Measurements from ENCODE around the gene COL11A1.

Gene COL11A1

DNA sequence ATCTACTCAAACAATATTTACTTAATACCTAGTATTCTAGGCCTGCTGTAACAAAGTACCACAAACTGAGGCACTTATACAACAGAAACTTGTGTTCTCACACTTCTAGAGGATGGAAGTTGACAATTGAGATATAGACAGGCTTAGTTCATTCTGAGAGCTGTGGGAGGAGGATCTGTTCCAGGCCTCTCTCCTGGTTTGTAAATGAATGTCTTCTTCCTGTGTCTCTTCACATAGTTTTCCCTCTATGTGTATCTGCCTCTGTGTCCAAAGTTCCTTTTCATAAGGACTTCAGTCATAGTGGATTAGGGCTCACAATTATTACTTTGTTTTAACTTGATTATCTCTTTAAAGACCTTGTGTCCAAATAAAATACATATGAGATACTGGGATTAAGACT lies 251.1 kb downstream of the COL11A1 start (continued):
- TF ChIP-seq, protein P1, sequence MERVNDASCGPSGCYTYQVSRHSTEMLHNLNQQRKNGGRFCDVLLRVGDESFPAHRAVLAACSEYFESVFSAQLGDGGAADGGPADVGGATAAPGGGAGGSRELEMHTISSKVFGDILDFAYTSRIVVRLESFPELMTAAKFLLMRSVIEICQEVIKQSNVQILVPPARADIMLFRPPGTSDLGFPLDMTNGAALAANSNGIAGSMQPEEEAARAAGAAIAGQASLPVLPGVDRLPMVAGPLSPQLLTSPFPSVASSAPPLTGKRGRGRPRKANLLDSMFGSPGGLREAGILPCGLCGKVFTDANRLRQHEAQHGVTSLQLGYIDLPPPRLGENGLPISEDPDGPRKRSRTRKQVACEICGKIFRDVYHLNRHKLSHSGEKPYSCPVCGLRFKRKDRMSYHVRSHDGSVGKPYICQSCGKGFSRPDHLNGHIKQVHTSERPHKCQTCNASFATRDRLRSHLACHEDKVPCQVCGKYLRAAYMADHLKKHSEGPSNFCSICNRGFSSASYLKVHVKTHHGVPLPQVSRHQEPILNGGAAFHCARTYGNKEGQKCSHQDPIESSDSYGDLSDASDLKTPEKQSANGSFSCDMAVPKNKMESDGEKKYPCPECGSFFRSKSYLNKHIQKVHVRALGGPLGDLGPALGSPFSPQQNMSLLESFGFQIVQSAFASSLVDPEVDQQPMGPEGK (tag by site-specific recombination; IDR thresholded peaks at IDR 0.05): no peak
- TF ChIP-seq ZNF530 (tag by site-specific recombination; IDR thresholded peaks at IDR 0.05; ENCODE audit: low read depth) (no peak), ZNF654 (tag by site-specific recombination; IDR thresholded peaks at IDR 0.05; ENCODE audit: low read depth) (no peak), KLF10 (tag by site-specific recombination; IDR thresholded peaks at IDR 0.05) (no peak), MEIS1 (CRISPR knock-in tag; IDR thresholded peaks at IDR 0.05; ENCODE audit: borderline replicate concordance) (no peak)

DNA sequence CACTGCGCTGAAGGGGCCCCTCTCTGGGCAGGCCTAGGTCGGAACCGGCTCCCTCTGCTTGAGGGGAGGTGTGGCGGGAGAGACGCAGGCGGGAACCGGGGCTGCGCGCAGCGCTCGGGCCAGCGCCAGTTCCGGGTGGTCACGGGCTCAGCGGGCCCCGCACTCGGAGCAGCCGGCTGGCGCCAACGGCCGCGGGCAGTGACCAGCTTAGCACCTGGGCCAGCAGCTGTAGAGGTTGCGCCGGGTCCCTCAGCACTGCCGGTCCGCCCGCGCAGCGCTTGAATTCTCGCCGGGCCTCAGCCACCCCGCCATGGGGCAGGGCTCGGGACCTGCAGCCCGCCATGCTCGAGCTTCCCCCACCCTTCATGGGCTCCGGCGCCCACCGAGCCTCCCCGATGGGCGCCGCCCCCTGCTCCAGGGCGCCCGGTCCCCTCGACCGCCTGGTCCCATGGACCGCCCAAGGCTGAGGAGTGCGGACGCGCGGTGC lies 254.6 kb downstream of the COL11A1 start:
- TF ChIP-seq ZNF391 (tag by site-specific recombination; IDR thresholded peaks at IDR 0.05; ENCODE audit: borderline replicate concordance, low read depth) (no peak), ZNF211 (tag by site-specific recombination; IDR thresholded peaks at IDR 0.05; ENCODE audit: low read depth) (no peak), ZNF202 (tag by site-specific recombination; IDR thresholded peaks at IDR 0.05; ENCODE audit: borderline replicate concordance) (no peak), YY1 (tag by site-specific recombination; IDR thresholded peaks at IDR 0.05) (no peak), ZSCAN23 (tag by site-specific recombination; IDR thresholded peaks at IDR 0.05) (no peak), ZNF514 (tag by site-specific recombination; IDR thresholded peaks at IDR 0.05) (no peak), ZNF335 (tag by site-specific recombination; conservative IDR thresholded peaks at IDR 0.05) (no peak), HOXC10 (CRISPR knock-in tag; IDR thresholded peaks at IDR 0.05) (no peak), ZNF596 (tag by site-specific recombination; IDR thresholded peaks at IDR 0.05) (no peak), GLIS1 (tag by site-specific recombination; IDR thresholded peaks at IDR 0.05) (no peak), ZNF626 (tag by site-specific recombination; IDR thresholded peaks at IDR 0.05) (no peak), ZNF23 (tag by site-specific recombination; IDR thresholded peaks at IDR 0.05; ENCODE audit: borderline replicate concordance) (no peak), ZNF530 (tag by site-specific recombination; IDR thresholded peaks at IDR 0.05; ENCODE audit: low read depth) (no peak)
- TF ChIP-seq, protein P2, sequence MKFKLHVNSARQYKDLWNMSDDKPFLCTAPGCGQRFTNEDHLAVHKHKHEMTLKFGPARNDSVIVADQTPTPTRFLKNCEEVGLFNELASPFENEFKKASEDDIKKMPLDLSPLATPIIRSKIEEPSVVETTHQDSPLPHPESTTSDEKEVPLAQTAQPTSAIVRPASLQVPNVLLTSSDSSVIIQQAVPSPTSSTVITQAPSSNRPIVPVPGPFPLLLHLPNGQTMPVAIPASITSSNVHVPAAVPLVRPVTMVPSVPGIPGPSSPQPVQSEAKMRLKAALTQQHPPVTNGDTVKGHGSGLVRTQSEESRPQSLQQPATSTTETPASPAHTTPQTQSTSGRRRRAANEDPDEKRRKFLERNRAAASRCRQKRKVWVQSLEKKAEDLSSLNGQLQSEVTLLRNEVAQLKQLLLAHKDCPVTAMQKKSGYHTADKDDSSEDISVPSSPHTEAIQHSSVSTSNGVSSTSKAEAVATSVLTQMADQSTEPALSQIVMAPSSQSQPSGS (tag by site-specific recombination; IDR thresholded peaks at IDR 0.05; ENCODE audit: low read depth): no peak
- Histone ChIP-seq H3K4me1 (ENCODE audit: control insufficient read depth, insufficient read depth, low read length) (no peaks in the 10 kb centered on the region), H3K9me3 (ENCODE audit: control insufficient read depth, insufficient read depth, low read depth, low read length) (no peaks in the 10 kb centered on the region), H3K27ac (ENCODE audit: extremely low read depth, low read depth, low read length) (no peak overlapping the region), H3K36me3 (ENCODE audit: control insufficient read depth in 2 of 2, insufficient read depth in 1 of 2, low read length in 2 of 2) (no peaks in the 10 kb centered on the region), H3K4me3 (ENCODE audit: low read depth, low read length) (no peak overlapping the region)
- ChIA-PET CTCF (interaction anchor here (0.6 kb wide), 1 partner anchor 1346 kb away, joined by 3 read pairs; no protein-coding TSS in a partner anchor), POLR2A (no interaction called here)

DNA sequence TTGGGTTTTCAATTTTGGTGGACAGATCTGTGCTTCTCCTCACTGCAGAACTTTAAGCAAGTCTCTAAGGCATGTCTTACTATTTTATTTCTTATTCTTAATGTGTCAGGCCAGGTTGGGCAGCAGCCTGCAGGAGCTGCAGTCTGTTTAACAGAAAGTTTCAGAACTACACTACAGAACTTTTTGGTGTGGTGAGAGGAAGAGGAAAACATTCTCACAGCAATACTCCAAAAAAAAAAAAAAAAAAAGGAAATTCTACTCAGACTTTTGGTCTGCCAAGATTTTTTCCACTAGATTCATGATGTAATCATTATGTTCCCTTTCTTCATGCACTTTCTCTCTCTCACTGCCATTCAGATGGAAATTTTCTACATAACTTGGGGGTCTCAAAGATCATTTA lies 255.2 kb downstream of the COL11A1 start:
- Histone ChIP-seq H3K4me3 (ENCODE audit: low read depth, low read length) (no peak overlapping the region), H3K27ac (ENCODE audit: extremely low read depth, low read depth, low read length) (no peak overlapping the region), H3K9me3 (ENCODE audit: control insufficient read depth, insufficient read depth, low read depth, low read length) (no peaks in the 10 kb centered on the region), H3K36me3 (ENCODE audit: control insufficient read depth in 2 of 2, insufficient read depth in 1 of 2, low read length in 2 of 2) (no peaks in the 10 kb centered on the region), H3K4me1 (ENCODE audit: control insufficient read depth, insufficient read depth, low read length) (no peaks in the 10 kb centered on the region)
- ChIA-PET POLR2A (no interaction called here), CTCF (no interaction called here)
- TF ChIP-seq SP7 (tag by site-specific recombination; IDR thresholded peaks at IDR 0.05) (no peak), GFI1B (tag by site-specific recombination; IDR thresholded peaks at IDR 0.05) (no peak), ZNF629 (tag by site-specific recombination; IDR thresholded peaks at IDR 0.05) (no peak), ZNF114 (tag by site-specific recombination; IDR thresholded peaks at IDR 0.05) (no peak), SALL2 (tag by site-specific recombination; IDR thresholded peaks at IDR 0.05; ENCODE audit: borderline replicate concordance) (no peak)
